ENCODE results near the gene GULP1.
"Not testable (repeated sequence)": the region's sequence is repeated elsewhere in the genome, so short reads cannot be mapped to it uniquely, and the experiment has no call there.

Gene GULP1

GRCh38 chr2:188569431-188570165 lies 277.9 kb downstream of the GULP1 start:
- DNase-seq = no peak

DNA sequence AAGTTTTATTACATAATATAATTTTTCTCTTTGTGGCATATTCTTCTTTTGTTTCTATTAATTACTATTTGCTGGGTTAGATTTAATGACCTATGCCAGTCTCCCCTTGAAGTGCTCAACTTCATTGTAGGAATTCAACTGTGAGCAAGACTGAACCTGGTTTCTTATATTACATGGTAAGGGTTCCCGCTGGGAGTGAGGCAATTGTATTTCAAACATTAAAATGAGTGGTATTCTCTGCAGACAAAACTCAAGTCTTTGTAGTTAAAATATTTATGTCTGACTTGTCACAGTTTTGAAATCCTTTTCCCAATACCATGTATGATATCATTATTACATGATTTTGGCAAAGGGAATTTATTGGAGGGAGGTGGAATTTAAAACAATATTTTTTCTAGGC lies 278.7 kb downstream of the GULP1 start:
- no peak for DNase-seq

- DNase-seq = no peak
These were observed 280.0 kb downstream of the GULP1 start for GRCh38 chr2:188571543-188572303.

GRCh38 chr2:188572592-188572991 lies 280.9 kb downstream of the GULP1 start:
- no peak for DNase-seq

DNA sequence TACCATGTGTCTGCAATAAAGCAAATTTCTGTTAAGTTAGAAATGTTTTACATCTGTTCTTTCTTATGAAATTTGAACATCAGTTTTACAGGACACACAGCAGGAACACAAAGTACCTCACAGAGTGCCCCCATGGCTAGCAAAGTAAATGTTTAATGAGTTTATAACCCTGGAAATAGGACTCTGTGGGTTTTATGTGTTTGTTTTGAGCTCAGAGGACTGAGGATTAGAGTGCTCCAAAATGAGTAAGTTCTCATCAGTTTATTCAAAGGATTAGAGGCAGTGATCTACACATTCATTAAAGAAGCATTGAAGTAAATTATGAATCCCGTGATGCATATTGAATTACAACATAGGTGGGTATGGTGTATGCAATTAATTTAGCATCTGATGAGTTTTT lies 281.8 kb downstream of the GULP1 start:
- no peak for DNase-seq

GRCh38 chr2:188576006-188576405 lies 284.3 kb downstream of the GULP1 start:
- no peak for DNase-seq

GRCh38 chr2:188576651-188577050 lies 285.0 kb downstream of the GULP1 start:
- DNase-seq = no peak

GRCh38 chr2:188577231-188577630 lies 285.6 kb downstream of the GULP1 start:
- no peak for DNase-seq

DNA sequence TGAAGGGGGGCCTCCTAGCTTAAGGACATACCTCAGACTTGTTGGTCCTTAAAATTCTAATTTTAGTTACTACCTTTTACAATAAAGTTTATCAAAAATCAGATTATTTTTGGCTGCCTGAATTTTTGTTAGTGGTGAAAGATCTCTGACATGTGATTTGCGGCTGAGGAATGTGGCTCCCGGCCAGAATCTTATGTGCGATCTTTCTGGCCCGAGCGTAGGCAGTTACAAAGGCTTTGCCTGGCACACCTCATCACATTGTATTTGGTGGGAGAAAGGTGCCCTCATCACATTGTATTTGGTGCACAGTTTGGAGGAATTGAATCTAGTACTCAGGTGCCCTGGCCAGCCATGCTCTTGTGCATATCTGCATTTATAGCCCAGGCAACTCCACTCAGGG lies 289.1 kb downstream of the GULP1 start:
- no peak for DNase-seq

- no peak for DNase-seq
These were observed 290.5 kb downstream of the GULP1 start for GRCh38 chr2:188582211-188582610.

- no peak for DNase-seq
These were observed 296.6 kb downstream of the GULP1 start for GRCh38 chr2:188588235-188588634.

- DNase-seq = no peak
These were observed 304.4 kb downstream of the GULP1 start for GRCh38 chr2:188596054-188596453.

DNA sequence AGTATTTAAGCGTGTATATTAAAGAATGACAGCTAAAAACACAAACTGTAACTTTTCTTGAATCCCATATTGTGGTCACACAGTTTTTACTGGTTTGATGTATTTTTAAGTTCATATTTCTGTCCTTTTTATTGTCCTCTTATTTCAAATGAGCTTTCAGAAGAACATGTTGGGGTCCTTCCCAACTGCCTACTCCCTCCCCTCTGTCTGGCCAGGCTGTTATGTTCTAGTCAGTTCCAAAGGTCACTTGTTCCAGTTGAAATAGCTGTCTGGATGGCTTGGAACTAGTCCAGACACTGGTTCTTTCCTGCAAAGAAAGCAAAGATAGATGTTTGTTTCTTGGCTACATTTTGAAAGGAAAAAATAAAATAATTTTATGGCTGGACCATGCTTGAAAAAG lies 306.9 kb downstream of the GULP1 start:
- DNase-seq = no peak

DNA sequence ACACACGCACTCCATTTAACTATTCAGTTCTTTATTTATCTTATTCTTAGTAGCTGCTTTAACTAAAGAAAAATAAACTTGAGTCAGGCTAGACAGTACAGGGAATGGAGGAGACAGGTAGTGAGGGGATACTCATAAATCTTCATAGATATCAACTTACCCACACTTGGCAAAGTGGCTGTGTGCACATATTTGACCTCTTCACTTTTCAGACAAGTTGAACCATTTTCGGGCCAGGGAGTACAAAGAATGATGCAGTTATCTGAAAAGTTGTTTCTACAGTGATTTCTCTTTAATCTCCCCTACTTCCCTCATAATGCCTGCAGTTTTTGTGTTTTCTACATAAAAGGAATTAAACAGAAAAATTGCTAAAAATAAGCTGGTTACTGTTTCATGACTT lies 307.5 kb downstream of the GULP1 start:
- DNase-seq = no peak

GRCh38 chr2:188600536-188601210 lies 309.0 kb downstream of the GULP1 start:
- no peak for DNase-seq

- no peak for DNase-seq
These were observed 309.7 kb downstream of the GULP1 start for GRCh38 chr2:188601391-188601790.

DNA sequence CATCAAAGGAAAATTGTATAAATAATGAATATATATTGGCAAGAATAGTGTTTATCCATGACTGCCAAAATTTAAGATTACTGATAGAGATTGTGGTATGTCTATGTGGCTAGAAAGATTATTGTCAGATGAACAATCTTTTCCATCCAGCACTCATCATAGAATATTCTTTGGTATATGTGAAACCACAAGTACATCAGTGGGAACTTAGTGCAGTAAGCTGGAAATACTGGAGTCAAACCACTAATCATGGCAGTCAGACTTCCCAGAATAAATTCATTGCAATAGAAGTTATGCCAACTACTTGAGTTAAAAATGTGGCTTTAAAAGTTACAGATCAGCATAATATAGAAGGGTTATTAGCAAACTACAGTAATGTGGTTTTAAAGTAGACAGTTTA lies 310.3 kb downstream of the GULP1 start:
- no peak for DNase-seq

- no peak for DNase-seq
These were observed 312.9 kb downstream of the GULP1 start for GRCh38 chr2:188604579-188604978.

GRCh38 chr2:188605609-188606584 lies 314.2 kb downstream of the GULP1 start:
- DNase-seq = not testable (repeated sequence)

DNA sequence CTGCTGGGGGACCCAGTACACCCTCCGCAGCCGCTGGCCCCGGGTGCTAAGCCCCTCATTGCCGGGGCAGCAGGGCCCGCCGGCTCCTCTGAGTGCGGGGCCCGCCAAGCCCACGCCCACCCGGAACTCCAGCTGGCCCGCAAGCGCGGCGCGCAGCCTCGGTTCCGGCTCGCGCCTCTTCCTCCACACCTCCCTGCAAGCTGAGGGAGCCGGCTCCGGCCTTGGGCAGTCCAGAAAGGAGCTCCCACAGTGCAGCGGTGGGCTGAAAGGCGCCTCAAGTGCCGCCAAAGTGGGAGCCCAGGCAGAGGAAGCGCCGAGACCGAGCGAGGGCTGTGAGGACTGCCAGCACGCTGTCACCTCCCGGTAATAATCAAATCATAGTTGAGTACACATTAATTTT lies 314.9 kb downstream of the GULP1 start:
- not testable (repeated sequence) for DNase-seq

DNA sequence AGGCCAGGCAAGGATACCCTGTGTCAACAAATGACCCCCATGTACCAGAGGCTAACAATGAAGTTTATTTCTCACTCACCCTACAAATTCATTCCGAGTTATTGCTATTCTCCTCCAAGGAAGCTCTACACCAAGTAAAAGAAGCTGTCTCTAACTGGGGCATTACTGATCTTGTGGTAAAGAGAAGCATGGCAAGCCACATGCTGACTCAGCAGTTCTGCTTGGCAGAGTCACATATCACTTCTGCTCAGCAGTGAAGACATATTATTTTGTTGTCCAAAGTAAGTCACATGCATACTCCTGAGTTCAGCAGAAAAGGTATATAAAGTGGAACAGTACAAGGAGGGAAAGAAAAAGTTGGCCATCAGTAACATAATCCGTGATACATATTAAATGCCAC lies 315.8 kb downstream of the GULP1 start:
- no peak for DNase-seq

DNA sequence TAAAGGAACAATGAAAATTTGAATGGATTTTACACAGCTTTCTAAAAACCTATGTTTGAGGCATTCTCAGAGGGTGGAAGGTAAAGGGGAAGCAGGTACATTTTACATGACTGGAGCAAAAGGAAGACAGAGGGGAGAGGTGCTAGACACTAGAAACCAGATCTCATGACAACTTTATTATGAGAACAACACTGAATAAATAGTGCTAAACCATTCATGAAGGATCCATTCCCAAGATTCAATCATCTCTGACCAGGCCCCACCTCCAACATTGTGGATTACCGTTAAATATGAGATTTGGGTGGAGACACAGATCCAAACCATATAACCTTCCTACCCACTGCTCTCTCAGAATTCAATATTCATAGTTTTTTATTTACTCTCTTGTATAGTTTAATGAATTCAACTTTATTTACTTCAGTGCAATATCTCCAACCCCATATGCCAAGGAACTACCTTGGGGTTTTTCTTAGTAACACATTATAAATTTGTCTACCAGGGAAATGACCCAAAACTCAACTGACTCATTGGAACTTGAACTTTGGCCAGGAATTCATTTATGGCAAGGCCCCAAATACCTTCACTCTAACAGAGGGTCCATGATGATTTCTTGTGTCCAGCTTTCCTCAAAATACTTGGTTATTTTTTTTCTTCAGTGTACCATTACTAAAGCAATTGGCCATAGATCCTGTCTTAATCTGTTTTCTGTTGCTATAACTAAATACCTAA lies 317.8 kb downstream of the GULP1 start:
- DNase-seq = no peak

Measured in islet precursor cell (in vitro differentiated cells).